Measurements from ENCODE around the gene CHST9.
"Not testable (repeated sequence)": the region's sequence is repeated elsewhere in the genome, so short reads cannot be mapped to it uniquely, and the experiment has no call there.

CHST9 gene

DNA sequence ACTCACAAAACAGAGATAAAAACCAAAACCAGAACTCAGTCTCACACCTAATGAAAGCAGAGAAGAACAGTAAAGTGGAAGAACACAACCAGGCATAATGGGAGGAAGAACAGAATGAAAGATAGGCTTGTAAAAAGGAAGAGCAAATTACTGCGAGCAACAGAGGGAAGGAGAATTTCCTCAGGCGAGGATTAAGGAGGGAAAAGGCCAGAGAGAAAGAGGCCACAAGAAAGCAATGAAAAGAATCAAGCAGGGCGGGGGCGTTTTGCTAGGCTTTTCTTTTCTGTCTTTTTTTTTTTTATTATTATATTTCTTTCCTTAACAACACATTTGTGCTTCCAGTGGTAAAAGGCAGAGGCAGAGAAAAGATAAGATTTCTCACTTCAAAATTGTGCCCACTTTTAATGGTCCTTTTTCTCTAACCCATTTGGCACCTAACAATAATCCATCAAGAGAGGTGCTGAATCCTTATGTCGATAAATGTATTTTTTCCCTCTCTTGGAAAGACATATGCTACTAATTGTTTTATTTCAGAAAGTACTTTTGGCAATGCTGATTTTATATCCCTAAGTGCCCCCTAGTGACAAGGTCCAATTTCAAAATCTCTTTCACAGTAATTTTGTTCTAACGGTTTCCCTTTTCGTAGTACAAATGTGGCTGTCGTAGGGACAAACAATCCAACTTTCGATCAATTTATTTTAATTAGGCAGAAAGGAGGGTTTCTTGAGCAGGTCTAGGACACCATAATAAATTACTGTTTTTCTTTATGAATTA is 180.9 kb downstream of the CHST9 start:
- DNase-seq (ENCODE audit: low read depth), result no peak

DNA sequence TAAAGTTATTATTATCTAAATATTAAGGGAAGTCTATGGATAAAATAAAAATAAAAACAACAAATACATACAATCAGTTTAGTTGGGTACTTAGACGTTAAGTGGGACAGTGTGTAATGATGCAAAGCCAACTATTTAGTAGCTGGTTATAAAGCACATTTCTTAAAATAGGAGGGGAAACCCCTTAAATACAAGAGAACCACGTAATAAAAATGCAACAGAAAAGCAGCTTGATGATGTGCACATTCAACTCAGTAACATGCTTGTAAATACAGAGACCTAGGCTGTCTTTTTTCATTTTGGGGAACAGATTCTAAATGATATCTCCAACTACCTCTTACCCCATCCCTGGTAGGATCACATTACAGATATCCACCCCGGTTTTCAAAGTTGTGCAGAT is 185.3 kb downstream of the CHST9 start:
- no peak for DNase-seq (ENCODE audit: low read depth)

GRCh38 chr18:26993568-26993967 is 191.5 kb downstream of the CHST9 start:
- DNase-seq (ENCODE audit: low read depth), result no peak

DNA sequence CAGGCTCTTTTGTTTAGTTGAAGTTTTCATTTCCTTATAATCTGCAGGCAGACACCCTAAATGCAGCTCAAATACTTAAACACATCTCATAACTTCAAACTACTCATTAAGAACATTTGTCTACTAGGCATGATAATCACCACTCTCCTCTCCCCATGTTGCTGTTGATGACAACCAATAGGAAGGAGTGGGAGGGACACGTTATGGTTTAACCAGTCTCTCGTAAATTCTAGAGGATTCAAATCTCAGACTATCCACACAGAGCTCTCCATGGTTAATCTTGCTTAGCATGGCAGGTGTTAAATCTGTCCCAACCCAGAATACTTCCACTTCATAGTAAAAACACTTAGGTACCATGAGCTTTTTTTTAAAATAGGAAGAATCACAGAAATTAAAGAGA is 192.2 kb downstream of the CHST9 start:
- no peak for DNase-seq (ENCODE audit: low read depth)

DNA sequence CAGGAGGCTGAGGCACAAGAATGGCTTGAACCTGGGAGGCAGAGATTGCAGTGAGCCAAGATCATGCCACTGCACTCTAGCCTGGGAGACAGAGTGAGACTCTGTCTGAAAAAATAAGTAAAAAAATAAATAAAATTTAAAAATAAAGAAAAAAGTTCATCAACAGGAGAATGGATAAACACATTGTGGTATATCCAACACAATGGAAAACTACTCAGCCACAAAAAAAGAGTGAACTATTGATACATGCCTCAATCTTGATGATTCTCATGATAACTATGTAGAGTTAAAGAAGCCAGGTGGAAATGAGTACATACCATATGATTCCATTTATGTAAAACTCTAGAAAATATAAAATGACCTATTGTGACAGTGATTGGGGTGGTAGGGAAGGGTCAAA is 195.3 kb downstream of the CHST9 start:
- no peak for DNase-seq (ENCODE audit: low read depth)

GRCh38 chr18:26981360-26982082 is 203.6 kb downstream of the CHST9 start:
- DNase-seq (ENCODE audit: low read depth), result no peak

- no peak for DNase-seq (ENCODE audit: low read depth)
Observed at GRCh38 chr18:26978812-26979341, 206.2 kb downstream of the CHST9 start.

- DNase-seq (ENCODE audit: low read depth), result no peak
Observed at GRCh38 chr18:26977781-26978180, 207.3 kb downstream of the CHST9 start.

DNA sequence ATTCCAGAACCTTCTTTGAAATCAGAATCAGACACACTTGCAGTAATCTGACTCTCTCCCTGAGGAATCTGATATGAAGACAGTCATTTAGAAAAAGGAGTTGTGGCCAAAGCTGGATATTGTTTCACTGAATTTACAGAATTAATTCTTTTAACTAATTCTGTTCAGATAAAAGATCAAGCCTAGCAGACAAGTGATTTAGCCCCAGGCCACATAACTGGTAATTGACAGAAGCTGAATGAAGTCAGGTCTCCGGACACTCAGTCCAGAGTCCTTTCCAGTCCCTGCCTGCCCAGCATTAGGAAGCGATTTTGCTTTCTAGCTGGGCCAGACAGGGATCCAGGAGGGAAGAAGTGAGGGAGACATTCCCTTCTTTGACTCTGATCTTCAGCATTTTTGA is 208.9 kb downstream of the CHST9 start:
- no peak for DNase-seq (ENCODE audit: low read depth)

DNA sequence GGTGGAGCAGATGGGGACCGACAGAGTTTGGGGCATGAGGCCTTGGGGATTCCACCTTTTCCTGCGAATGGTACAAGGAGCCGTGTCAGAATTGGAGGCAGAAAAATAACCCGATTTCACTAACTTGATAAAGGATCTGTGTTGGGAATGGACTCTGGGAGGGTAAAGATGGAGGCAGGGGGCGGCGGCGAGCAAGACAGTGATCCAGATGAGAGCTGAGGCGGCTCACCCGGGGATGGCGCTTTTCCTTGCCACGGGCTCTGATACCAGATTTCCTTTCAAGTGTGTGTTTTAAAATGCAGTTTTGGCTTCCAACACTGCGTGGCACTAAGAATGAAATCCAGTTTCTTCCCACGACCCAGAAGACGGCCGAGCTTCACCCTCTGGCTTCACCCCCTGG is 212.6 kb downstream of the CHST9 start:
- not testable (repeated sequence) for DNase-seq (ENCODE audit: low read depth)

- DNase-seq (ENCODE audit: low read depth), result no peak
Observed at GRCh38 chr18:26971409-26971808, 213.7 kb downstream of the CHST9 start.

- DNase-seq (ENCODE audit: low read depth), result no peak
Observed at GRCh38 chr18:26970637-26971036, 214.5 kb downstream of the CHST9 start.

GRCh38 chr18:26965206-26965605 is 219.9 kb downstream of the CHST9 start:
- no peak for DNase-seq (ENCODE audit: low read depth)

DNA sequence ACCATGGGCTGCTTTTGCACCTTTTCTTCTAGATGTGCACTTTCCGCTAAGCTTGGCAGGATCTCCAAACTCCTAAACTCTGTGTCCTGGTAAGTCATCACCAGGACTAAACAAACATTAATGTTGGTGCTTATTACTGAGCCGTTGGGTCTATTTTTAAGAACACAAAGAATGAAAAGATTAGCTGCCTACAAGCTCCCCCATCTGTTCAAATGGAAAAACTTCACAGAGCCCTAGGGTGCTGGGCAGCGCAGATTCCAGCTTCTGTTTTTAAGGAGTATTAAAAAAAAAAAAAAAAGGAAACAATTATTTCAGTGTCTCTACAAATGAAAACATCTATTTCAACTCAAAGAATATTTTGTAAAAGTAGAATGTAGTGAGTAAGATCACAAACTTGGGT is 221.8 kb downstream of the CHST9 start:
- DNase-seq (ENCODE audit: low read depth), result no peak

- no peak for DNase-seq (ENCODE audit: low read depth)
Observed at GRCh38 chr18:26961839-26962238, 223.3 kb downstream of the CHST9 start.

GRCh38 chr18:26960911-26961310 is 224.2 kb downstream of the CHST9 start:
- no peak for DNase-seq (ENCODE audit: low read depth)

- no peak for DNase-seq (ENCODE audit: low read depth)
Observed at GRCh38 chr18:26956863-26957262, 228.2 kb downstream of the CHST9 start.

DNA sequence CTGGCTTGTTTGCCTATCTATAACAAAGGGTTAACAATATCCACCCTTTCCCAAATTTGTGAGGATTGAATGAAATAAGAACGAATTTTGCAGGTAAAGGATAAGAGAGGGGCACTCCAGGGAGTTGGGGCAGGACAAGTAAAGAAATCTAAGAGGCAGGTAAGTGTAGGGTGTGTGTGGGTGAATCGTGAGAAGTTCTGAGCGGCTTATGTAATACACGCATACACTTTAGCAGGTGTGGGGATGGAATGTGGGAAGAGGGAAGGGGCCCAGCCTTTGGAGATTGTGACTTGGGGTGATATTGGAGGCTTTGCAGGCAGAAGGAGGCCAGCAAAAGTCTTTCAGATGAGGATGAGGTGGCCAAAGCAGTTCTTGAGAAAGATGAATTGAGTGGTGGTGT is 236.4 kb downstream of the CHST9 start:
- no peak for DNase-seq (ENCODE audit: low read depth)

GRCh38 chr18:26943906-26944305 is 241.2 kb downstream of the CHST9 start:
- no peak for DNase-seq (ENCODE audit: low read depth)

GRCh38 chr18:26941584-26941983 is 243.5 kb downstream of the CHST9 start:
- DNase-seq (ENCODE audit: low read depth), result no peak

DNA sequence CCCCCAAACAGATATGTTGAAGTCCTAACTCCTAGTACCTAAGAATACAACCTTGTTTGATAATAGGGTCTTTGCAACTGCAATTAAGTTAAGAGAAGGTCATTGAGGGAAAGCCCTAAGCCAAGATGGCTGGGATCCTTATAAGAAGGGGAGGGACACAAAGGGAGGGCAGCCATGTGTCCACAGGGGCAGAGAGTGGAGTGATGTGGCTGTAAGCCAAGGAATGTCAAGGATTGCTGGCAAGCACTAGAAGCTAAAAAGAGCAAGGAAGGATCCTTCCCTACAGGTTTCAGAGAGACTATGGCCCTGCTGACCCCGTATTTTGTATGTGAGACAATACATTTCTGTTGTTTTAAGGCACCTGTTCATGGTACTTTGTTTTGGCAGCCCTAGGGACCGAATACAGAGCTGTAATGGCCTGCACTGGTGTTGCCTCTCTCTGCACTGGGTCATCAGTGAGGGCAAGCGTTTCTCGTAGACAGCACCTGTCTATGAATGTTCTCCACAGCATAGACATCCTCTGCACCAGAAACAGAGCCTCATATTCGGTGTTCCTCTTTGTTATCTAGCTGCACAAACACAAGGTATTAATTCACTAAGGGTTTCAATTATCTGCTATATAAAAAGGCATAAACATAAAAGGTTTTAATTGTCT is 244.2 kb downstream of the CHST9 start:
- no peak for DNase-seq (ENCODE audit: low read depth)

- DNase-seq (ENCODE audit: low read depth), result no peak
Observed at GRCh38 chr18:26931659-26932058, 253.4 kb downstream of the CHST9 start.

DNA sequence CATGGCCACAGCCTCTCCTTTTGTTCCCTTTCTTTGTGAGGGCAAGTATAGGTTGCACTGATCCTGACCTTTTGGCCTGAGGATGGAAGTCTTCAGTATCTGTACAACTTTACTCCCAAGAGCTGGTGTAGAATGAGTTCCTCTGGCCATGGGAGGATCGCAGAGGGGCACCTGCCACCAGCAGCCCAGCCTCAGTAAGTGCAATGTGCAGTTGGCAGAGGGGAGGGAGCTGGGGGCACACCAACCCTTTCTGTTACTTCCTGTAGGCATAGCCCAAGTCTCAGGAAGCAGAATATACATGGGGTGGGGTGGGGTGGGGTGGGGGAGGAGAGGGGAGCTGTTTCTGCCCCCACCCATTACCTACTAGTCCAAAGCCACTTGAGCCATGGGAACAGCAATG is 254.5 kb downstream of the CHST9 start:
- no peak for DNase-seq (ENCODE audit: low read depth)

All from stimulated activated CD8-positive, alpha-beta memory T cell treated with anti-CD3 and anti-CD28 coated beads, Interleukin-7, amount 100 ng/mL, for 24 hours (primary cell).